Measurements from ENCODE around the gene SGK1.
A peak's percentile ranks its signal among the peaks of the same experiment; 100 is the strongest.

Gene SGK1

DNA sequence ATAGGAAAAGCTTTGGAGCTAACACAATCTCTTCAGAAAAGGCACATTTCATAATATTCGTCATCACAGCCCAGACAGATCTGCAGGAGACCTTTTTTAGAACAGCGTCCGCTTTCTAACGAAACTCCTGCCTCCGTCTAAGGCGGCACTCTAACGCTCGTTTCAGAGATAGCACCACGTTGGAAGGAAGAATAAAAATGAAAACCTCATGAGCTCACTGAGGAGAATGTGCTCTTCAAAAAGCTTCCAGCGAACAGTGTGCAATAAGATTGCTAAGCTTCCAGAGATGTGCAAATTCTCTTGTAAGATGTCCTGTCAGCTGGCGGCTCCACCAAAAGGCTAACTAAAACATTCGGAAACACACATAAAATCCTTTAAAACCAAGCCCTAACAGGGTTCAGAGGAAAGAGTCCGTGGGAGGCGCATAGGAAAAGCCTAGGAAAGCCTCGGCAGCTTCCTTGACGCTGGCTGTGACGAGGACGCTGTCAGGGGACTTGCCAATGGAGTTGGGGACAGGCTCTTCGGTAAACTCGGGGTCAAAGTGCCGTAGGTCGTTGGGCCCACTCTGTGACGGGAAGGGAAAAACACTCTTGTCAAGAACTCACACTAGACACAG is 147.9 kb downstream of the SGK1 start:
- DNase-seq (ENCODE audit: low read depth in 2 of 2), result peak; percentile 50 to 67
- peak overlapping the region; percentile 69 to 76 for H3K4me3 ChIP-seq (replicated peaks in 1 of 2; ENCODE audit: low read depth in 2 of 2, low read length in 2 of 2)
- TF ChIP-seq, protein P1, sequence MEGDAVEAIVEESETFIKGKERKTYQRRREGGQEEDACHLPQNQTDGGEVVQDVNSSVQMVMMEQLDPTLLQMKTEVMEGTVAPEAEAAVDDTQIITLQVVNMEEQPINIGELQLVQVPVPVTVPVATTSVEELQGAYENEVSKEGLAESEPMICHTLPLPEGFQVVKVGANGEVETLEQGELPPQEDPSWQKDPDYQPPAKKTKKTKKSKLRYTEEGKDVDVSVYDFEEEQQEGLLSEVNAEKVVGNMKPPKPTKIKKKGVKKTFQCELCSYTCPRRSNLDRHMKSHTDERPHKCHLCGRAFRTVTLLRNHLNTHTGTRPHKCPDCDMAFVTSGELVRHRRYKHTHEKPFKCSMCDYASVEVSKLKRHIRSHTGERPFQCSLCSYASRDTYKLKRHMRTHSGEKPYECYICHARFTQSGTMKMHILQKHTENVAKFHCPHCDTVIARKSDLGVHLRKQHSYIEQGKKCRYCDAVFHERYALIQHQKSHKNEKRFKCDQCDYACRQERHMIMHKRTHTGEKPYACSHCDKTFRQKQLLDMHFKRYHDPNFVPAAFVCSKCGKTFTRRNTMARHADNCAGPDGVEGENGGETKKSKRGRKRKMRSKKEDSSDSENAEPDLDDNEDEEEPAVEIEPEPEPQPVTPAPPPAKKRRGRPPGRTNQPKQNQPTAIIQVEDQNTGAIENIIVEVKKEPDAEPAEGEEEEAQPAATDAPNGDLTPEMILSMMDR (IDR thresholded peaks at IDR 0.05; ENCODE audit: low read depth, low read length), result no peak

DNA sequence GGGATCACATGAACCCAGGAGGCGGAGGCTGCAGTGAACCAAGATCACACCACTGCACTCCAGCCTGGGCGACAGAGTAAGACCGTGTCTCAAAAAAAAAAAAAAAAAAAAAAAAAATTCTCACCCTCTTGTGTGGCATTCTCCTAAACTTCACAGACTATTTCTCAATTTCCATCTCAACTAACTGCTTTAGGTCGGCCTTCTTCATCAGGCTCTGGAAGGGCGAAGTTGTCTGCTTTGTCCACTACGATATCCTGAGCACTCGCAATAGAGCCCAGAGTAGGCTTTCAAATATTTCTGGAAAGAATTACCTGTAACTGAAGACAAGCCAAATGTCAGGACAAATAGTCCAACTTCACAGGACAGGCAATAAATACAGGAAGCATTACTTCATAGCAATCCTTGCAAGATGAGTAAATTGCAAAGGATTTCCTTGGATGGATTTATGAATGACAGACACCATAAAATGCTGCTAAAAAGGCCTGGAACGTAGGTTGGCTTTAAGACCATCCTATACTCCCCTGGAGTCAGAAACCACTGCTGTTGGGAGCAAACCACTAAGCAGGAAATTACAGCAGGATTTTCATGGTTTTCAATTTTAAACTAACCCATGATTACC is 149.2 kb downstream of the SGK1 start:
- H3K4me3 ChIP-seq (replicated peaks in 1 of 2; ENCODE audit: low read depth in 2 of 2, low read length in 2 of 2), result no peak overlapping the region
- TF ChIP-seq, protein P1 (IDR thresholded peaks at IDR 0.05; ENCODE audit: low read depth, low read length), result no peak
- DNase-seq (ENCODE audit: low read depth in 2 of 2), result peak; percentile 45 to 68

DNA sequence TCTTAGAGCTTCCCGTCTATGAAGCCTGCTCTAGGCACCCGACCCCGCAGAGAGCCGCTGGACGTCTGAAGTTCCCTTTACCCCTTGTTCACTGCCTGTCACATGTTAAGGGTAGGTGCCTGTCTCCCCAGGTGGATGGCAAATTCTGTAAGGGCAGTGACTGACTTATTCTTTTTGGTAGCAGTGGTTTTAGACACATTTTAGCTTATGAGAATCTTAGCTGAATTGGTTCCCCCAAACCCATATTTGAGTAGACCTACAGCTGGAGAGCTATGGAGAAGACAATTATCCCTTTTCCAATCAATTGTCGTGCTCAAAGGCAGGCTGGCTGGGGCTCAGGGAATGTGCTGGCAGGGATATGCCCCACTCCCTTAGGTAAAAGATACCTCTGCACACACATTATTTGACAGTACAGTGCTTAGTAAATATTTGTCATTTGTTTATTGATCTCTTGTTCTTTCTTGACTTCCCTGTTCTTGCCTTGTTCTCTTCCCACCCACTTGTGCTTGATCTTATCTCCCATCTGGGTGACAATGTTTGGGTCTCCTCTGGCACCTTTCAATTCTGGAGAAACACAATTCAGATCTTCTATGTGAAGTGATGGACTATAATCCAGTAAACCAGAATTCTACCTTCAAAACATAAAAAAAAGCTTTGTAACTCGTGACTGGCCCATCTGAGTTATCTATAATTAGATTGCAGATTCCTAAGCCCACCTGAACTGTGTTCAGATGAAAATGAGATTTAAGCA is 151.2 kb downstream of the SGK1 start:
- H3K4me3 ChIP-seq (replicated peaks in 1 of 2; ENCODE audit: low read depth in 2 of 2, low read length in 2 of 2), result no peak overlapping the region
- peak; percentile 50 to 71 for DNase-seq (ENCODE audit: low read depth in 2 of 2)
- TF ChIP-seq, protein P1 (IDR thresholded peaks at IDR 0.05; ENCODE audit: low read depth, low read length), result no peak

DNA sequence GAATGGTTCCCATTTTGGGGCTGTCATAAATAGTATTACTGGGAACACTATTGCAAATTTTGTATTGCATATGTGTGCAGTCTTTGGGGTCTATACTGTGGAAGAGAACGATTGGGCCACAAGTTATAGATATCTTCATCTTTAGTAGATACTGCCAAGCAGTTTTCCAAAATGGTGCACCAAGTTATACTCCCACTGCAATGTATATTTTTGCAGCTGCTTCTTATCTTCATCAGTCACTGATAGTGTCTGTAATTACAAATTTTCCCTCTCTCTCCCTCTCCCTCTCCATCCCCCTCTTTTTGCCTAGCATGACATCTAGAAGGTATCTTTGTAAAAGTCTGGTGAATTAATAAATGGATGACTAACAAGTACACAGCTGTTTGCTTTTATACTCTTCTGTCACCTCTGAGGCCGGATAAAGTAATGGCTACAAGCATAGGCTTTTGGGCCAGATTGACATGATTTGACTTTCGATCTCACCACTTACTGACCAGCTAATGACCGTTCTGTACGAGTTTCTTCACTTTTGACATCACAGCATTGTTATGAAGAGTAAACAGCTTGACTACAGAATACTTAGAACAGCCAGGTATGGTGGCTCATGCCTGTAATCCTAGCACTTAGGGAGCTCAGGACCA is 152.2 kb downstream of the SGK1 start:
- H3K4me3 ChIP-seq (replicated peaks in 1 of 2; ENCODE audit: low read depth in 2 of 2, low read length in 2 of 2), result no peak overlapping the region
- TF ChIP-seq, protein P1 (IDR thresholded peaks at IDR 0.05; ENCODE audit: low read depth, low read length), result no peak
- peak; percentile 40 to 47 for DNase-seq (ENCODE audit: low read depth in 2 of 2)

DNA sequence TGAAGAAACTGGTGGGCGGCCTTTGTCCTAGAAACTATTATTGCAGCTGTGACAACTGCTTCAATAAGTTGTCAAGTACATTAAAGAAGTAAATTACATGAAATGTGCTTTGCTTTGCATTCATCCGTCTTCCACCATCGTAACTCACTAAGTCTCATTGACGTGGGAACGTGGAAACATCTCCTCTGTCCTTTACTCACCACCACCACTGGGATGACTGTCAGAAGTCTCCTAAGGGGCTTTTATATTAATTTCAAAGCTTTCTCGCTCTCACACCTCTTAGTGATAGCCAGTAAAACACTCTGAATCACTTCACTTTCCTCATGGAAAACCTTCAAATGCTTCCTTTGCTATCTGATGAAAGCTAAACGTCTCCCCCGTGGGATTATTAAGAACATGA is 153.6 kb downstream of the SGK1 start:
- H3K4me3 ChIP-seq (replicated peaks in 1 of 2; ENCODE audit: low read depth in 2 of 2, low read length in 2 of 2), result no peak overlapping the region
- TF ChIP-seq, protein P1 (IDR thresholded peaks at IDR 0.05; ENCODE audit: low read depth, low read length), result no peak
- DNase-seq (ENCODE audit: low read depth in 2 of 2), result no peak

DNA sequence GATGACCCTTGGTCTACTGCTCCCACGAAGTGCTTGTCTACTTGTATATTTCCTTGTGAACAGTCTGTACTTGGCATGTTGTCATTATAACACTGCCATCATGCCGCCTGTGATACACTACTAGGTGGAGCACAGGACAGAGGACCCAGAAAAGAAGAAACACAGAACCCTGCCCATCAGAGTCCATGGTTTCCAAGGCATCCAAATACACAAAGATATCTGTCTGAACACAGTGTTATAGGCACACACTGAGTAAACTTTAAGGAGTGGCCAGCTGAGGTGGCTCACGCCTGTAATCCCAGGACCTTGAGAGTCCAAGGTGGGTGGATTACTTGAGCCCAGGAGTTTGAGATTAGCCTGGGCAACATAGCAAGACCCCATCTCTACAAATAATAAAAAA is 155.0 kb downstream of the SGK1 start:
- DNase-seq (ENCODE audit: low read depth in 2 of 2), result no peak
- no peak overlapping the region for H3K4me3 ChIP-seq (replicated peaks in 1 of 2; ENCODE audit: low read depth in 2 of 2, low read length in 2 of 2)
- TF ChIP-seq, protein P1 (IDR thresholded peaks at IDR 0.05; ENCODE audit: low read depth, low read length), result no peak

Measured in cardiac fibroblast (primary cell).